Measurements from ENCODE around the gene SVEP1. TPM values are rescaled to one million over a fixed set of nuclear protein-coding genes. Genes with fewer than 3 reads are reported as not detected.

The SVEP1 gene
- total RNA-seq, 1 experiment from 2014 or later = 21.9 TPM

DNA sequence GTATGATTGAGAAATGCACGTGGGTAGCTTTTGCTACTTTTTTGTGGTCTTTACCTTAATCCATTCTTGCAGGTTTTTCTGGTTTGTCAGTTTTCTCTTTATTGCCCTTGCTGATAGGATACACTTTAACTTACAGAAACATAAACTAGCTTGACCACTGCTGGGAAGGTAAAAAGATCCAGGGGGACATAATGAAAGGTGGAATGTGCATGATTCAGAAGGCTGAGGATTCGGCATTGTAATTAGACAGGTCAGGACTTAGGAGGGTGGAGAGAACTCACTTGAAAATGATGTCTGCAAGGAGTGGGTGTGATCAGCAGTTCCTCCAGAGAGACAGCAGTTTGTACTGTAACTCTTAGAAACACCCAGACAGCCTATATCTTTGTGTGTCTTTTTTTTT, 222.0 kb downstream of the SVEP1 start:
- no TSS peak for BruUV-seq (replicated peaks)
- Mint-ChIP-seq H3K4me3 (ENCODE audit: unreplicated experiment) (no peak overlapping the region), H3K36me3 (ENCODE audit: insufficient read depth, unreplicated experiment) (no peaks in the 10 kb centered on the region), H3K27me3 (ENCODE audit: insufficient read depth, unreplicated experiment) (no peaks in the 10 kb centered on the region), H3K4me1 (ENCODE audit: insufficient read depth, unreplicated experiment) (no peaks in the 10 kb centered on the region), H3K9me3 (ENCODE audit: unreplicated experiment) (no peaks in the 10 kb centered on the region), H3K27ac (ENCODE audit: low read depth, unreplicated experiment) (no peak overlapping the region)
- DNase-seq (ENCODE audit: unreplicated experiment) = no peak
- TF ChIP-seq, protein P1, sequence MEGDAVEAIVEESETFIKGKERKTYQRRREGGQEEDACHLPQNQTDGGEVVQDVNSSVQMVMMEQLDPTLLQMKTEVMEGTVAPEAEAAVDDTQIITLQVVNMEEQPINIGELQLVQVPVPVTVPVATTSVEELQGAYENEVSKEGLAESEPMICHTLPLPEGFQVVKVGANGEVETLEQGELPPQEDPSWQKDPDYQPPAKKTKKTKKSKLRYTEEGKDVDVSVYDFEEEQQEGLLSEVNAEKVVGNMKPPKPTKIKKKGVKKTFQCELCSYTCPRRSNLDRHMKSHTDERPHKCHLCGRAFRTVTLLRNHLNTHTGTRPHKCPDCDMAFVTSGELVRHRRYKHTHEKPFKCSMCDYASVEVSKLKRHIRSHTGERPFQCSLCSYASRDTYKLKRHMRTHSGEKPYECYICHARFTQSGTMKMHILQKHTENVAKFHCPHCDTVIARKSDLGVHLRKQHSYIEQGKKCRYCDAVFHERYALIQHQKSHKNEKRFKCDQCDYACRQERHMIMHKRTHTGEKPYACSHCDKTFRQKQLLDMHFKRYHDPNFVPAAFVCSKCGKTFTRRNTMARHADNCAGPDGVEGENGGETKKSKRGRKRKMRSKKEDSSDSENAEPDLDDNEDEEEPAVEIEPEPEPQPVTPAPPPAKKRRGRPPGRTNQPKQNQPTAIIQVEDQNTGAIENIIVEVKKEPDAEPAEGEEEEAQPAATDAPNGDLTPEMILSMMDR (IDR thresholded peaks at IDR 0.05; ENCODE audit: unreplicated experiment) = no peak
- ChIA-PET CTCF (interaction anchor here (0.9 kb wide), 1 partner anchor 173 kb away, joined by 3 read pairs; no protein-coding TSS in a partner anchor), POLR2A (interaction anchor here (0.6 kb wide), 1 partner anchor 74 kb away, joined by 4 read pairs; no protein-coding TSS in a partner anchor)
- intact Hi-C loops (cut with micrococcal nuclease) = no loop called here

DNA sequence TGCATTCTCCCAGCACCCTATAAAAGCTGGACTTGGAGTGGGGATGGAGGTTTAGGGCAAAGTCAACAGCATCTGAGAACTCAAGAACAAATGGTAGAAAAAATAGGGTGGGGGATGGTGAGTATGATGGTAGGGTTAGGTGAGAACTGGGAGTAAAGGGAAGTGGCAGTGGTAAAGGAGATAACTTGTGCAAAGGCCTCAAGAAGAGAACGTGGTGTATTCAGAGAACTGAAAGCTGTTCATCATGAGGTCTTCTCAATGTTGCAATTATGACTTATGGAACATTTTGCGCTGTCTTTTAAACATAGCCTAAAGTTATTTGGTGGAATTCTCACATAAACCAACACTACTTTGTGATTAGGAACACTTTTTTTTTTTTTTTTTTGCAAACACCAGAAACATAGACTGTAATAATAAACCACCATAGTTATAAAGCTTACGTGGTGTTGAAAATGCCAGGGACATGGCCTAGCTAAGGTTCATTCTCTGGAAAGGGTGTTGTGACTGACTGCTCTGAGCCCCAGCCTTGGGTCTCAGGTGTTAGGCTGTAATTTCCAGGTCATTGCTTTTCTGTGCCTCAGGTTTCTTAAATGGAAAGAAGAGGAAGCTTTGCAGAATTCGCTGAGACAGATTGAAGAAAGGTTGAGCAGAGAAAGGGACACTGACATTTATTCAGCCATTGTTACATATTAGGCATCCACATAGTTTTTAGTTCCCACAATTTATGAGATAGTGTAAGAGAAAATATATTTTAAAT, 222.7 kb downstream of the SVEP1 start:
- no peaks in the 10 kb centered on the region for H3K9me3 Mint-ChIP-seq (ENCODE audit: unreplicated experiment)
- H3K4me1 Mint-ChIP-seq (ENCODE audit: insufficient read depth, unreplicated experiment) = no peaks in the 10 kb centered on the region
- no peaks in the 10 kb centered on the region for H3K36me3 Mint-ChIP-seq (ENCODE audit: insufficient read depth, unreplicated experiment)
- H3K27ac Mint-ChIP-seq (ENCODE audit: low read depth, unreplicated experiment) = no peak overlapping the region
- BruUV-seq (replicated peaks) = no TSS peak
- no peak for DNase-seq (ENCODE audit: unreplicated experiment)
- POLR2A ChIA-PET = interaction anchor here (0.6 kb wide), 1 partner anchor 239 kb away, joined by 3 read pairs; no protein-coding TSS in a partner anchor
- intact Hi-C loops (cut with micrococcal nuclease) = no loop called here
- no peaks in the 10 kb centered on the region for H3K27me3 Mint-ChIP-seq (ENCODE audit: insufficient read depth, unreplicated experiment)
- CTCF ChIA-PET = interaction anchor here (0.9 kb wide), 1 partner anchor 173 kb away, joined by 3 read pairs; no protein-coding TSS in a partner anchor
- H3K4me3 Mint-ChIP-seq (ENCODE audit: unreplicated experiment) = no peak overlapping the region
- TF ChIP-seq, protein P1 (IDR thresholded peaks at IDR 0.05; ENCODE audit: unreplicated experiment) = no peak

DNA sequence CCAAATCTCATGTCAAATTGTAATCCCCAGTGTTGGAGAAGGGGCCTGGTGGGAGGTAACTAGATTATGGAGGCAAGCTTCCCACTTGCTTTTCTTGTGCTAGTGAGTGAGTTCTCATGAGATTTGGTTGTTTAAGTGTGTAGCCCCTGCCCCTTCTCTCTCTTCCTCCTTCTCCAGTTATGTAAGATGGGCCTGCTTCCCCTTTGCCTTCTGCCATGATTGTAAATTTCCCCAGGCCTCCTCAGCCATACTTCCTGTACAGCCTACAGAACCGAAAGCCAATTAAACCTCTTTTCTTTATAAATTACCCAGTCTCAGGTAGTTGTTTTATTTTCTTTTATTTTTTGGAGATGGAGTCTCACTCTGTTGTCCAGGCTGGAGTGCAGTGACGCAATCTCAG, 223.6 kb downstream of the SVEP1 start:
- Mint-ChIP-seq H3K36me3 (ENCODE audit: insufficient read depth, unreplicated experiment) (no peaks in the 10 kb centered on the region), H3K4me1 (ENCODE audit: insufficient read depth, unreplicated experiment) (peaks cover 3% of the 10 kb centered on the region), H3K27ac (ENCODE audit: low read depth, unreplicated experiment) (no peak overlapping the region), H3K4me3 (ENCODE audit: unreplicated experiment) (no peak overlapping the region), H3K9me3 (ENCODE audit: unreplicated experiment) (no peaks in the 10 kb centered on the region), H3K27me3 (ENCODE audit: insufficient read depth, unreplicated experiment) (no peaks in the 10 kb centered on the region)
- CTCF ChIA-PET = no interaction called here
- POLR2A ChIA-PET = no interaction called here
- TF ChIP-seq, protein P1 (IDR thresholded peaks at IDR 0.05; ENCODE audit: unreplicated experiment) = no peak
- no TSS peak for BruUV-seq (replicated peaks)
- intact Hi-C loops (cut with micrococcal nuclease) = no loop called here
- no peak for DNase-seq (ENCODE audit: unreplicated experiment)

DNA sequence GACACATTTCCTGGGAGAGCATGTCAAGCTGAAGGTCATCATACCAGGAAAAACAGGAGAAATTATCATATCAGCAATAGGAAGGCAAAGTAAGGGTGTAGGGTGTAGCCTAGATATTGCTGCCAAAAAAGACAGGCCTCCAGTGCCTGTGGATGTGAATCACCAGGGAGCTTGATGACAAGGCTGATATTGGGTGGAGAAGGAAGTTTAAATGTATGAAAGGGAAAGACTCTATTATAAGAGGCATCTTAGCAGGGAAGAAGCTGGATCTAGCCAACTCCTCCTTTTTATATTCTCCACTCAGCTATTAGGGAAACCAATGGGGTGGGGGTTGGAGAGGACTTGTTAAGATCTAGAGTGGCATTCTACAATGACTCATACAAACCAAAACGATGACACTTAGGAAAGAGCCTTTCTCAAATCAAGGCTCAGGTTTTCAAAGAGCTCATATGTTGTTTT, 228.5 kb downstream of the SVEP1 start:
- no peak overlapping the region for H3K4me3 Mint-ChIP-seq (ENCODE audit: unreplicated experiment)
- H3K27ac Mint-ChIP-seq (ENCODE audit: low read depth, unreplicated experiment) = peak overlapping the region; percentile 67
- no peaks in the 10 kb centered on the region for H3K27me3 Mint-ChIP-seq (ENCODE audit: insufficient read depth, unreplicated experiment)
- CTCF ChIA-PET = interaction anchor here (0.6 to 1.9 kb wide), 5 partner anchors 10 to 286 kb away, joined by 3 to 9 read pairs (median 4); no protein-coding TSS in a partner anchor
- intact Hi-C loops (cut with micrococcal nuclease) = loop anchor here (2.0 to 5.0 kb wide), 2 partner anchors 94 to 231 kb away; partner anchors contain the start of gene TXN
- TF ChIP-seq, protein P1 (IDR thresholded peaks at IDR 0.05; ENCODE audit: unreplicated experiment) = no peak
- H3K4me1 Mint-ChIP-seq (ENCODE audit: insufficient read depth, unreplicated experiment) = peaks cover 14% of the 10 kb centered on the region
- DNase-seq (ENCODE audit: unreplicated experiment) = peak; percentile 76
- POLR2A ChIA-PET = interaction anchor here (0.5 to 2.9 kb wide), 17 partner anchors 8 to 1489 kb away, joined by 3 to 28 read pairs (median 3); partner anchors contain the start of gene TXN
- no TSS peak for BruUV-seq (replicated peaks)
- H3K36me3 Mint-ChIP-seq (ENCODE audit: insufficient read depth, unreplicated experiment) = no peaks in the 10 kb centered on the region
- H3K9me3 Mint-ChIP-seq (ENCODE audit: unreplicated experiment) = no peaks in the 10 kb centered on the region

Measured in MCF 10A (cell line).